IMR-90 (cell line): ENCODE data around the gene APOBEC3B. TPM values are rescaled to one million over a fixed set of nuclear protein-coding genes. Genes with fewer than 3 reads are reported as not detected.

Source experiments
- ATAC-seq: fragments of 200-7000 bp; cut with Tn5 transposase; 2 replicates; pipeline ENCODE4 v1.9.1; 2020; ENCODE audit warnings: low read depth, mild to moderate bottlenecking, moderate library complexity
- BruUV-seq: library from RNA; stranded (reverse); fragments of 400-500 nt; replicated peaks from 2 replicates; lab custom pipeline; 2021; lab: Mats Ljungman, UMichigan
- CTCF ChIA-PET: fragments of 300-600 bp; formaldehyde crosslinking; extraction: SDS; loops from one replicate; lab custom pipeline; 2021; ENCODE audit warnings: antibody characterized with exemption; lab: Yijun Ruan, JAX
- POLR2A ChIA-PET: fragments of 300-600 bp; sonication (Branson Sonifier 250); formaldehyde crosslinking; loops from one replicate; lab custom pipeline; 2022; ENCODE audit warnings: antibody characterized with exemption; ENCODE audit not compliant: unreplicated experiment; lab: Charles Lee
- DNase-seq: peaks from one replicate; pipeline ENCODE4 v3.0.0; 2013
- H2AFZ ChIP-seq: replicated peaks from 2 replicates; pipeline ENCODE3; 2013; ENCODE audit warnings: low read length, mild to moderate bottlenecking; ENCODE audit not compliant: poor library complexity
- H2AK5ac ChIP-seq: 2 replicates; pipeline ENCODE4 v1.6.1; 2013; ENCODE audit warnings: low read depth, low read length, inconsistent platforms
- H2AK9ac ChIP-seq: replicated peaks from 2 replicates; pipeline ENCODE3; 2013; ENCODE audit warnings: mild to moderate bottlenecking, low read depth, low read length, moderate library complexity; ENCODE audit not compliant: poor library complexity
- H2BK120ac ChIP-seq: 2 replicates; pipeline ENCODE4 v1.6.1; 2013; ENCODE audit warnings: low read depth, low read length, inconsistent platforms
- H2BK15ac ChIP-seq: 3 replicates; pipeline ENCODE4 v1.6.1; 2013; ENCODE audit warnings: low read depth, low read length, inconsistent platforms
- H2BK20ac ChIP-seq: 2 replicates; pipeline ENCODE4 v1.6.1; 2013; ENCODE audit warnings: low read depth, mild to moderate bottlenecking, inconsistent platforms, low read length, moderate library complexity
- H2BK5ac ChIP-seq: 2 replicates; pipeline ENCODE4 v1.6.1; 2013; ENCODE audit warnings: mild to moderate bottlenecking, low read depth, low read length, inconsistent platforms; ENCODE audit not compliant: poor library complexity, severe bottlenecking
- H3K14ac ChIP-seq: replicated peaks from 2 replicates; pipeline ENCODE4 v1.6.1; 2013; ENCODE audit warnings: low read depth, low read length, inconsistent platforms
- H3K18ac ChIP-seq: 2 replicates; pipeline ENCODE4 v1.6.1; 2013; ENCODE audit warnings: low read depth, low read length, control low read depth
- H3K23ac ChIP-seq: 2 replicates; pipeline ENCODE4 v1.6.1; 2013; ENCODE audit warnings: low read depth, low read length, inconsistent platforms
- H3K27ac ChIP-seq: 2 replicates; pipeline ENCODE4 v1.5.1; 2013; ENCODE audit warnings: mild to moderate bottlenecking, control low read depth, low read length; ENCODE audit not compliant: insufficient read depth
- H3K27me3 ChIP-seq: 2 replicates; pipeline ENCODE4 v1.6.1; 2013; ENCODE audit warnings: low read length; ENCODE audit not compliant: control insufficient read depth, insufficient read depth
- H3K36me3 ChIP-seq: 2 replicates; pipeline ENCODE4 v1.6.1; 2013; ENCODE audit warnings: low read length, mixed read lengths; ENCODE audit not compliant: control insufficient read depth, insufficient read depth
- H3K4ac ChIP-seq: 2 replicates; pipeline ENCODE4 v1.6.1; 2013; ENCODE audit warnings: low read depth, low read length, inconsistent platforms
- H3K4me1 ChIP-seq: 2 replicates; pipeline ENCODE4 v1.6.1; 2013; ENCODE audit warnings: low read length, mixed read lengths; ENCODE audit not compliant: control insufficient read depth, insufficient read depth
- H3K4me2 ChIP-seq: 2 replicates; pipeline ENCODE4 v1.6.1; 2013; ENCODE audit warnings: low read depth, mild to moderate bottlenecking, control low read depth, low read length, moderate library complexity
- H3K4me3 ChIP-seq: 2 replicates; pipeline ENCODE4 v1.5.1; 2013; ENCODE audit warnings: low read depth, mild to moderate bottlenecking, control low read depth, low read length, moderate library complexity; ENCODE audit not compliant: insufficient read depth
- H3K56ac ChIP-seq: 2 replicates; pipeline ENCODE4 v1.6.1; 2013; ENCODE audit warnings: low read length, inconsistent platforms; ENCODE audit not compliant: insufficient read depth; ENCODE audit errors: extremely low read depth
- H3K79me1 ChIP-seq, 2 experiments: 2 replicates each; pipeline ENCODE4 v1.6.1; 2013; ENCODE audit warnings: low read length in 2 of 2, inconsistent platforms in 1 of 2, low read depth in 1 of 2
- H3K9ac ChIP-seq: 2 replicates; pipeline ENCODE4 v1.6.1; 2013; ENCODE audit warnings: low read depth, low read length, control low read depth
- H3K9me1 ChIP-seq: 2 replicates; pipeline ENCODE4 v1.6.1; 2013; ENCODE audit warnings: low read length, inconsistent platforms; ENCODE audit not compliant: insufficient read depth
- H3K9me3 ChIP-seq: 2 replicates; pipeline ENCODE4 v1.6.1; 2013; ENCODE audit warnings: low read length; ENCODE audit not compliant: control insufficient read depth, insufficient read depth
- H4K20me1 ChIP-seq: 2 replicates; pipeline ENCODE4 v1.6.1; 2013; ENCODE audit warnings: low read length, inconsistent platforms; ENCODE audit not compliant: insufficient read depth
- H4K5ac ChIP-seq: 2 replicates; pipeline ENCODE4 v1.6.1; 2013; ENCODE audit warnings: mild to moderate bottlenecking, low read depth, low read length, control low read depth
- H4K8ac ChIP-seq, 2 experiments: 2 replicates each; pipeline ENCODE4 v1.6.1; 2013; ENCODE audit warnings: low read depth in 2 of 2, low read length in 2 of 2, control low read depth in 1 of 2, inconsistent platforms in 1 of 2
- H4K91ac ChIP-seq: 2 replicates; pipeline ENCODE4 v1.6.1; 2013; ENCODE audit warnings: low read depth, low read length, inconsistent platforms; ENCODE audit not compliant: insufficient read depth
- BHLHE40 ChIP-seq: fragments of 150-350 bp; IDR thresholded peaks from 2 replicates; pipeline ENCODE4 v1.6.1; 2016; ENCODE audit warnings: mild to moderate bottlenecking, low read depth, low read length
- CEBPB ChIP-seq: IDR thresholded peaks from 2 replicates; pipeline ENCODE4 v1.6.1; 2012; ENCODE audit warnings: low read depth, low read length, improper control_type of control experiment
- CHD1 ChIP-seq: IDR thresholded peaks from 2 replicates; pipeline ENCODE4 v1.6.1; 2012; ENCODE audit warnings: low read depth, low read length, improper control_type of control experiment
- FOS ChIP-seq: fragments of 150-350 bp; IDR thresholded peaks from 2 replicates; pipeline ENCODE4 v1.6.1; 2016; ENCODE audit warnings: low read depth, low read length
- MAZ ChIP-seq: IDR thresholded peaks from 2 replicates; pipeline ENCODE4 v1.6.1; 2012; ENCODE audit warnings: low read depth, mild to moderate bottlenecking, low read length, improper control_type of control experiment, moderate library complexity, borderline replicate concordance
- NFE2L2 ChIP-seq: fragments of 150-350 bp; IDR thresholded peaks from 2 replicates; pipeline ENCODE4 v1.6.1; 2016; ENCODE audit warnings: low read depth, mild to moderate bottlenecking, low read length
- POLR2A ChIP-seq: IDR thresholded peaks from 2 replicates; pipeline ENCODE4 v1.6.1; 2012; ENCODE audit warnings: mild to moderate bottlenecking, low read depth, low read length
- RAD21 ChIP-seq: IDR thresholded peaks from 2 replicates; pipeline ENCODE4 v1.6.1; 2012; ENCODE audit warnings: low read length, improper control_type of control experiment
- RCOR1 ChIP-seq: IDR thresholded peaks from 2 replicates; pipeline ENCODE4 v1.6.1; 2012; ENCODE audit warnings: mild to moderate bottlenecking, low read length, improper control_type of control experiment; ENCODE audit not compliant: insufficient replicate concordance
- RFX5 ChIP-seq: IDR thresholded peaks from 2 replicates; pipeline ENCODE4 v1.8.0; 2012; ENCODE audit warnings: low read depth, mild to moderate bottlenecking, low read length, moderate library complexity
- SMC3 ChIP-seq: fragments of 150-350 bp; IDR thresholded peaks from 2 replicates; pipeline ENCODE4 v1.6.1; 2016; ENCODE audit warnings: low read depth, mild to moderate bottlenecking, antibody characterized with exemption, low read length, moderate library complexity
- WGBS, 2 experiments: methylation state at CpG; one replicate each; pipeline versions ENCODE4 v1.1.5 to v1.1.7; 2013; ENCODE audit warnings: missing lambda C conversion rate in 2 of 2; ENCODE audit not compliant: insufficient read length in 1 of 2; ENCODE audit errors: extremely low coverage in 2 of 2; 5-methylcytosine and 5-hydroxymethylcytosine counted together
- dilution Hi-C: fragments of 300-500 bp; cut with HindIII; formaldehyde crosslinking; loops from one replicate; pipeline ENCODE4 v1.14.3; 2018; ENCODE audit warnings: low sequenced_read_pairs; ENCODE audit not compliant: unreplicated experiment
- in situ Hi-C: fragments of 300-500 bp; cut with MboI; formaldehyde crosslinking; loops from 3 replicates; pipeline ENCODE4 v1.14.3; 2019; ENCODE audit warnings: low sequenced_read_pairs, inconsistent platforms, mixed read lengths
- intact Hi-C: fragments of 100-400 bp; cut with micrococcal nuclease; formaldehyde crosslinking; loops from 2 replicates; pipeline ENCODE4 v1.10.0; 2022
- polyA plus RNA-seq, 3 experiments: library from polyadenylated mRNA; depleted of rRNA; stranded (reverse); fragments of >200 nt; gene quantifications; 2 replicates each; pipeline ENCODE4 v1.2.3, GENCODE V29; 2012; ENCODE audit warnings: low replicate concordance in 1 of 3
- total RNA-seq: library from RNA; depleted of rRNA; stranded (reverse); fragments of >200 nt; gene quantifications from 2 replicates; pipeline ENCODE4 v1.2.3, GENCODE V29; 2012
- TF ChIP-seq, protein P1 (sequence below): fragments of 150-350 bp; IDR thresholded peaks from 2 replicates; pipeline ENCODE4 v1.6.1; 2017; ENCODE audit warnings: mild to moderate bottlenecking, antibody characterized with exemption, low read length, low read depth
- TF ChIP-seq, protein P2 (sequence below): conservative IDR thresholded peaks from 2 replicates; pipeline ENCODE4 v1.5.1; 2012; ENCODE audit warnings: mild to moderate bottlenecking, low read depth, low read length, improper control_type of control experiment
- TF ChIP-seq, protein P3 (sequence below): fragments of 150-350 bp; IDR thresholded peaks from 2 replicates; pipeline ENCODE4 v1.6.1; 2016; ENCODE audit warnings: low read depth, mild to moderate bottlenecking, low read length, moderate library complexity, borderline replicate concordance

Gene APOBEC3B
- total and polyA plus RNA-seq, 2 of the 4 experiments (the other 2 are of a cell fraction): 17.6 to 34.2 TPM

DNA sequence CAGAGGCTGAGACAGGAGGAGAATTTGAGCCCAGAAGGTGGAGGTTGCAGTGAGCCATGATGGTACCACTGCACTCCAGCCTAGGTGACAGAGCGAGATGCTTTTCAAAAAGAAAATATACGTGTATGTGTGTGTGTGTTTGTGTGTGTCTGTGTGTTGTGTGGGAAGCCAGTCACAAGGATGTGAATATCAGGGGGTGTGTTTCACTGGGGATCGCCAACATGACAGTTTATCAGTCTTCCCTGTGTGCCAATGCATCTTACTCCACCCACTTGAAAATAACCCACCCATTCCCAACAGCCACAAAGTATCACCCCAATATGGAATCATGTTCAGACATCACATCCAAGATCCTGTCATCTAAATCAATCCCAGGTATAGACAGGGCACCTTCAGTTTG, 10.4 kb upstream of the APOBEC3B start:
- in situ Hi-C loops: no loop called here
- Histone ChIP-seq H2AFZ (no peak overlapping the region), H4K20me1 (no peaks in the 10 kb centered on the region; the same call in 1 of the 2 replicates), H4K91ac (no peak overlapping the region), H2BK15ac (no peak overlapping the region), H3K27ac (no peak overlapping the region), H3K14ac (no peak overlapping the region), H3K23ac (no peak overlapping the region), H2BK20ac (no peak overlapping the region), H4K5ac (no peak overlapping the region), H3K9me3 (peaks cover 4% of the 10 kb centered on the region), H3K4me3 (no peak overlapping the region), H2AK5ac (no peak overlapping the region), H3K36me3 (no peaks in the 10 kb centered on the region), H3K79me1 (no peaks in the 10 kb centered on the region), H3K27me3 (peaks cover 50% of the 10 kb centered on the region), H2AK9ac (no peak overlapping the region), H3K4ac (no peak overlapping the region), H3K4me2 (no peak overlapping the region), H4K8ac (no peak overlapping the region), H3K9ac (no peak overlapping the region), H3K56ac (no peak overlapping the region), H2BK5ac (no peak overlapping the region), H3K9me1 (no peaks in the 10 kb centered on the region), H2BK120ac (no peak overlapping the region), H3K18ac (no peak overlapping the region), H3K4me1 (no peaks in the 10 kb centered on the region)
- intact Hi-C loops: no loop called here
- TF ChIP-seq POLR2A: no peak
- TF ChIP-seq, protein P1, sequence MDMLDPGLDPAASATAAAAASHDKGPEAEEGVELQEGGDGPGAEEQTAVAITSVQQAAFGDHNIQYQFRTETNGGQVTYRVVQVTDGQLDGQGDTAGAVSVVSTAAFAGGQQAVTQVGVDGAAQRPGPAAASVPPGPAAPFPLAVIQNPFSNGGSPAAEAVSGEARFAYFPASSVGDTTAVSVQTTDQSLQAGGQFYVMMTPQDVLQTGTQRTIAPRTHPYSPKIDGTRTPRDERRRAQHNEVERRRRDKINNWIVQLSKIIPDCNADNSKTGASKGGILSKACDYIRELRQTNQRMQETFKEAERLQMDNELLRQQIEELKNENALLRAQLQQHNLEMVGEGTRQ: no peak
- TF ChIP-seq NFE2L2: no peak
- TF ChIP-seq CEBPB: no peak
- TF ChIP-seq, protein P2, sequence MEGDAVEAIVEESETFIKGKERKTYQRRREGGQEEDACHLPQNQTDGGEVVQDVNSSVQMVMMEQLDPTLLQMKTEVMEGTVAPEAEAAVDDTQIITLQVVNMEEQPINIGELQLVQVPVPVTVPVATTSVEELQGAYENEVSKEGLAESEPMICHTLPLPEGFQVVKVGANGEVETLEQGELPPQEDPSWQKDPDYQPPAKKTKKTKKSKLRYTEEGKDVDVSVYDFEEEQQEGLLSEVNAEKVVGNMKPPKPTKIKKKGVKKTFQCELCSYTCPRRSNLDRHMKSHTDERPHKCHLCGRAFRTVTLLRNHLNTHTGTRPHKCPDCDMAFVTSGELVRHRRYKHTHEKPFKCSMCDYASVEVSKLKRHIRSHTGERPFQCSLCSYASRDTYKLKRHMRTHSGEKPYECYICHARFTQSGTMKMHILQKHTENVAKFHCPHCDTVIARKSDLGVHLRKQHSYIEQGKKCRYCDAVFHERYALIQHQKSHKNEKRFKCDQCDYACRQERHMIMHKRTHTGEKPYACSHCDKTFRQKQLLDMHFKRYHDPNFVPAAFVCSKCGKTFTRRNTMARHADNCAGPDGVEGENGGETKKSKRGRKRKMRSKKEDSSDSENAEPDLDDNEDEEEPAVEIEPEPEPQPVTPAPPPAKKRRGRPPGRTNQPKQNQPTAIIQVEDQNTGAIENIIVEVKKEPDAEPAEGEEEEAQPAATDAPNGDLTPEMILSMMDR: no peak
- TF ChIP-seq, protein P3, sequence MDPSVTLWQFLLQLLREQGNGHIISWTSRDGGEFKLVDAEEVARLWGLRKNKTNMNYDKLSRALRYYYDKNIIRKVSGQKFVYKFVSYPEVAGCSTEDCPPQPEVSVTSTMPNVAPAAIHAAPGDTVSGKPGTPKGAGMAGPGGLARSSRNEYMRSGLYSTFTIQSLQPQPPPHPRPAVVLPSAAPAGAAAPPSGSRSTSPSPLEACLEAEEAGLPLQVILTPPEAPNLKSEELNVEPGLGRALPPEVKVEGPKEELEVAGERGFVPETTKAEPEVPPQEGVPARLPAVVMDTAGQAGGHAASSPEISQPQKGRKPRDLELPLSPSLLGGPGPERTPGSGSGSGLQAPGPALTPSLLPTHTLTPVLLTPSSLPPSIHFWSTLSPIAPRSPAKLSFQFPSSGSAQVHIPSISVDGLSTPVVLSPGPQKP: no peak
- no peak for TF ChIP-seq MAZ
- TF ChIP-seq FOS: no peak
- TF ChIP-seq RFX5: no peak
- no peak for TF ChIP-seq RAD21
- TF ChIP-seq CHD1: no peak
- TF ChIP-seq BHLHE40: no peak
- no peak for TF ChIP-seq RCOR1
- no peak for TF ChIP-seq SMC3
- WGBS, 2 experiments: no CpG with 5 or more reads among the region's 3 CpGs
- DNase-seq: no peak
- no TSS peak for BruUV-seq
- ChIA-PET CTCF (no interaction called here), POLR2A (no interaction called here)
- dilution Hi-C loops: no loop called here
- no peak for ATAC-seq
